Skeletal muscle tissue (tissue), 4 donors: ENCODE results near the gene EEF1AKMT2. TPM values are rescaled to one million over a fixed set of nuclear protein-coding genes. Genes with fewer than 3 reads are reported as not detected.
A peak's percentile ranks its signal among the peaks of the same experiment; 100 is the strongest.

Experiments
- H3K27ac ChIP-seq: one replicate; pipeline ENCODE4 v1.7.0; 2013; ENCODE audit warnings: mild to moderate bottlenecking, low read depth, low read length, inconsistent platforms
- H3K27me3 ChIP-seq, 3 donors: one replicate each; pipeline ENCODE4 v1.7.0; 2013; ENCODE audit warnings: low read length in 3 of 3; ENCODE audit not compliant: control insufficient read depth in 3 of 3, insufficient read depth in 3 of 3
- H3K36me3 ChIP-seq, 3 donors: one replicate each; pipeline ENCODE4 v1.7.0; 2013; ENCODE audit warnings: low read length in 3 of 3; ENCODE audit not compliant: control insufficient read depth in 3 of 3, insufficient read depth in 3 of 3
- H3K4me1 ChIP-seq, 3 donors: one replicate each; pipeline ENCODE4 v1.7.0; 2013; ENCODE audit warnings: low read length in 3 of 3, mild to moderate bottlenecking in 3 of 3; ENCODE audit not compliant: control insufficient read depth in 3 of 3, insufficient read depth in 3 of 3
- H3K4me3 ChIP-seq, 3 donors: one replicate each; pipeline ENCODE4 v1.7.0; 2013; ENCODE audit warnings: low read length in 3 of 3
- H3K9ac ChIP-seq, 3 donors: one replicate each; pipeline ENCODE4 v1.7.0; 2013; ENCODE audit warnings: low read length in 3 of 3, mild to moderate bottlenecking in 3 of 3, moderate library complexity in 2 of 3, low read depth in 1 of 3
- H3K9me3 ChIP-seq, 3 donors: one replicate each; pipeline ENCODE4 v1.7.0; 2013; ENCODE audit warnings: low read length in 3 of 3; ENCODE audit not compliant: control insufficient read depth in 3 of 3
- total RNA-seq: library from RNA; depleted of rRNA; stranded (reverse); fragments of >200 nt; gene quantifications from one replicate; pipeline ENCODE4 v1.2.3, GENCODE V29; 2014
- donor health status: Osteomylitis.

Gene EEF1AKMT2
- total RNA-seq, 1 donor from 2014 or later = 14.1 TPM

DNA sequence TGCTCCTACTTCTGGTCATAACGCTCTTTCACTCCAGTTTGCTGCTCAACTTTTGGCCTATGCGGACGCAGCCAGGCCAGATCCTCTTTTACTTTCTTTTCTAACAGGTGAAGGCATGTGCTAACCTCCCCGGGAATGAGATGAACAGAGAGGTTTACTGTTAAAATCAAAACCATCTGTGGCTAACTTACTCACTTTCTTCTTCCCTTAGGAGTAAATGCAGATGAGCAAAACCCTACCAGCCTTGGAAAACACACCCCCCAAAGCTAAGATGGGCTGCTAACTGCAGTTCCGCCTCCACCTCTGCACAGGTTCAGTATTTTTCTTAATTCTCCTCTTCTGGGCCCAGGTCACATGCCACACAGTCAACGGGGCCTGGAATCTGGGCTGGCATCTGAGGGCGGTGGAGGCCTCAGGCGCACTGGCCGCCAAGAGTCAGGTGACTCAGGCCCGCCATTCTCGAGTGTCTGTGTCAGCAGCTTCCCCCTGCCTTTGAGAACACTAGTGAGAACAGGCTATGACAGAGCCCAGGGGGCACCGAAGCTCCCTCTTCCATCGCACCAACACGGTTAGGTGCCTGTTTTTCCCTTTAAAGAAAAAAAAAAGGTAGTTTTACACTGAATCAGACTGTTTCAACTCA is 58.6 kb downstream of the EEF1AKMT2 start:
- Histone ChIP-seq H3K27me3 (no peaks in the 10 kb centered on the region), H3K4me3 (peak overlapping the region; percentile 37 to 41 (median 39)), H3K4me1 (peaks cover 83 to 90% (median 89%) of the 10 kb centered on the region in 3 donors), H3K27ac (peak overlapping the region; percentile 92), H3K36me3 (peaks cover 0 to 5% (median 0%) of the 10 kb centered on the region in 3 donors), H3K9me3 (no peaks in the 10 kb centered on the region), H3K9ac (peak overlapping the region; percentile 61 to 77 (median 70))

DNA sequence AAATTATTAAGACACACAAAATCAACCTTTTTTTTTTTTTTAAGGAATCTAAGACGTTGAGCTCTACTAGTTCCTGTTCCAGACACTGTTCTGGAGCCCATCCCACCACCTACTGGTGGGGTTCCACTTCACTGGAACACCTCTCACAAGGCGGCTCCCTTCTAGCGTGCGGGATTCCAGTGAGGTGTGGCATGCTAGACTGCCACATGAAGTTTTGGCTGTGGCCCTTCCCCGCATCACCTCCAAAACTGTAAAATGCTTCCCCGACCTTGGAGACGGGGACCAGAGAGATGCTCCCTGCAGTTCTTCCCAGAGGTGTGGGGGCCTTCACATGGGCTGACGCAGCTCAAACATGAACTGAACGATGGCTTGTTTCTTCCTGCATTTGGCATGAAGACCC is 60.1 kb downstream of the EEF1AKMT2 start:
- Histone ChIP-seq H3K27ac (no peak overlapping the region), H3K4me1 (peaks cover 77 to 87% (median 85%) of the 10 kb centered on the region in 3 donors), H3K4me3 (no peak overlapping the region), H3K9ac (peak overlapping the region in 2 of 3 donors; percentile 54 to 73), H3K9me3 (no peaks in the 10 kb centered on the region), H3K27me3 (no peaks in the 10 kb centered on the region), H3K36me3 (peaks cover 0 to 5% (median 0%) of the 10 kb centered on the region in 3 donors)

DNA sequence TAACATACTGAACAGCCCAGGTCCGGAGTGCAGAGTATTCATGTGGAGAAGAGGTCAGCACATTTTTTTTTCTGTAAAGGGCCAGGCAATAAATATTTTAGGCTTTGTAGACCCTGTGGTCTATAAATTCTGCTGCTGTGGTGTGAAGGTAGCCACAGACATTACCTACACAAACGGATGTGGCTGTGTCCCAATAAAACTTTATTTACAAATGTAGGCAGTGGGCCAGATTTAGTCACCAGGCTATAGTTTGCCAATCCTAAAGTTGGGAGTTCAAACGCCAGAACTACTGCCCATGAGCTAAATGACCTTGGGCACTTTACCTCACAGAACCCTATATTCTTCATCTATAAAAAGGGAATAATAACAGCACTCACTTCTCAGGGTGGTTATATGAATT is 60.9 kb downstream of the EEF1AKMT2 start:
- Histone ChIP-seq H3K9ac (no peak overlapping the region), H3K4me3 (no peak overlapping the region), H3K36me3 (peaks cover 0 to 5% (median under 1%) of the 10 kb centered on the region in 3 donors), H3K9me3 (no peaks in the 10 kb centered on the region), H3K27me3 (no peaks in the 10 kb centered on the region), H3K4me1 (peaks cover 76 to 86% (median 83%) of the 10 kb centered on the region in 3 donors), H3K27ac (no peak overlapping the region)

GRCh38 chr10:124728830-124729661 is 62.6 kb downstream of the EEF1AKMT2 start:
- Histone ChIP-seq H3K27me3 (no peaks in the 10 kb centered on the region), H3K27ac (peak overlapping the region; percentile 71), H3K4me1 (peaks cover 74 to 86% (median 83%) of the 10 kb centered on the region in 3 donors), H3K9ac (peak overlapping the region; percentile 15 to 50 (median 44)), H3K4me3 (peak overlapping the region in 1 of 3 donors; percentile 11), H3K9me3 (no peaks in the 10 kb centered on the region), H3K36me3 (peaks cover 0 to 4% (median 4%) of the 10 kb centered on the region in 3 donors)

DNA sequence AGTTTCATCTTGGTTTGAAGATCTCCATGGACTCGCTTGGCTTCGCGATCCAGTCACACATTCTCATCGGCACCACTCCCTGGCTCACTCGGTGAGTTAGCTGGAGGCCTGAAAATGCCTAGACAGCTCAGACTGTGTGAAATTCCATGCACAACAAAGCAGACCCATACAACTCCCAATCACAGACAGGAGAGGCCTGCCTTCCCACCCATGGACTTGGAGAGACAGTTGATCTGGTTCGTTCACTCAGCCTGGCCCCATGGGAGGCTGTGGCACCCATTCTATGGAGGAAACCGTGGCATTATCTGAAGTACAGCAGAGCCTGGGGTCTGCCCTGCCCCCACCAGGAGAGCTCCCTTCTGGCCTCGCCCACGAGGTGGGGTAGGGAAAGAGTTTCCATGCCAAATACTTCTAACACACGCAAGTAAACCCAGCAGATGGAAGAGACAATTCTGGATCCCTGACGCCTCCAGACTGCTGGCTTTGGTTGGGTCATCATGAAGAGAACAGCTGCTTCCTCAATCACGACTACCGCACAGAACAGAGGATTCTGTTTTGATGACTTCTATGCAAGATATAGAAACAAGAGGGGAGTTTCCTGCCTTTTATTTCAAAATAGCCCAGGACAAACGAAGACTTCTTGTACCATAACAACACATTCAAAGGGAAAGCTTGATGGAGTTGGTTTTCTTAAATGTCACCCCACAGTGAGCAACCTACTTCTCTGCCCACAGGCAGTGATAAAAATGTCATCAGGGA is 63.4 kb downstream of the EEF1AKMT2 start:
- no peaks in the 10 kb centered on the region for H3K9me3 ChIP-seq
- peak overlapping the region; percentile 15 to 50 (median 44) for H3K9ac ChIP-seq
- H3K4me1 ChIP-seq = peaks cover 74 to 86% (median 83%) of the 10 kb centered on the region in 3 donors
- peaks cover 0 to 4% (median 4%) of the 10 kb centered on the region in 3 donors for H3K36me3 ChIP-seq
- H3K4me3 ChIP-seq = peak overlapping the region in 2 of 3 donors; percentile 11 to 56
- H3K27ac ChIP-seq = peak overlapping the region; percentile 71
- H3K27me3 ChIP-seq = no peaks in the 10 kb centered on the region

DNA sequence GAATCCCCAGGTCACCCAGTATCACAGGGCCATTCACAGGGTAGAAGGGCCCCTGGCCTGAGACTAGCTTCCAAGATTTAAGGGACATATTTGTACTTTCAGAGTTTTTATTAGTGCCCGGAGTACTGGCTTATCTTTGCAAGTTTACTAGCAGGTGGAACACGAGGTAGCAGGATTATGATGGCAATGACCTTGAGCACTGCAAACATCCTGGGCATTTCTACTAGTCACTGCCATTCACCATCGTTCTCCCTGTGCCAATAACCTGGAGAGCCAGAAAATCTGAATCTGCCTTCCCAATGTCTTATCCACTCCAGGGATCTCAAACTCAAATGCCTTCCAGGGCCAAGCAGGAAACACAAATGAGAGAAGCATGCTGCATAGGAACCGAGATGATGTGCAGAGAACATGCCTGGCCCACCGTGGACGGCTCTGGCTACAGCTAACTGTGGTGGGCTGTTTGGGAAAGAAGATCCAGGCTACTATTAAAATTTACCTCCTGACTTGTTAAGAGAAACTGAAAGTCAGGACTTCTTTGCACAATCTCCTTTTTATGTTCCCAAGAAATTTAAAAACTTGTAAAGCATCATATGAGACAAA is 64.2 kb downstream of the EEF1AKMT2 start:
- Histone ChIP-seq H3K9ac (peak overlapping the region in 2 of 3 donors; percentile 17 to 50), H3K27me3 (no peaks in the 10 kb centered on the region), H3K9me3 (no peaks in the 10 kb centered on the region), H3K36me3 (peaks cover 0 to 4% (median 4%) of the 10 kb centered on the region in 3 donors), H3K4me3 (no peak overlapping the region), H3K27ac (peak overlapping the region; percentile 71), H3K4me1 (peaks cover 74 to 86% (median 83%) of the 10 kb centered on the region in 3 donors)

- Histone ChIP-seq H3K27ac (no peak overlapping the region), H3K4me1 (peaks cover 80 to 89% (median 85%) of the 10 kb centered on the region in 3 donors), H3K9ac (no peak overlapping the region), H3K36me3 (peaks cover 0 to 4% (median 4%) of the 10 kb centered on the region in 3 donors), H3K27me3 (no peaks in the 10 kb centered on the region), H3K4me3 (no peak overlapping the region), H3K9me3 (no peaks in the 10 kb centered on the region)
These were observed 65.9 kb downstream of the EEF1AKMT2 start for GRCh38 chr10:124725791-124726190.

- no peak overlapping the region for H3K4me3 ChIP-seq
- H3K4me1 ChIP-seq = peaks cover 83 to 91% (median 88%) of the 10 kb centered on the region in 3 donors
- no peaks in the 10 kb centered on the region for H3K27me3 ChIP-seq
- peak overlapping the region in 1 of 3 donors; percentile 41 for H3K9ac ChIP-seq
- peak overlapping the region; percentile 58 for H3K27ac ChIP-seq
- no peaks in the 10 kb centered on the region for H3K9me3 ChIP-seq
- peaks cover 0 to 4% (median 2%) of the 10 kb centered on the region in 3 donors for H3K36me3 ChIP-seq
These were observed 66.5 kb downstream of the EEF1AKMT2 start for GRCh38 chr10:124725171-124725631.
